GM23338 (cell line): ENCODE data around the gene CORO7.

ENCODE experiments used
- EZH2 ChIP-seq: fragments of 200-600 bp; sonication (generic); IDR thresholded peaks from one replicate; pipeline ENCODE4 v1.8.0; 2017; ENCODE audit warnings: antibody characterized with exemption, mild to moderate bottlenecking, low read depth; ENCODE audit not compliant: unreplicated experiment
- EZH2phosphoT487 ChIP-seq: fragments of 200-600 bp; sonication (generic); IDR thresholded peaks from one replicate; pipeline ENCODE4 v1.8.1; 2018; ENCODE audit warnings: antibody characterized with exemption; ENCODE audit not compliant: unreplicated experiment
- POLR2AphosphoS5 ChIP-seq: IDR thresholded peaks from 2 replicates; pipeline ENCODE4 v1.6.1; 2016; ENCODE audit warnings: antibody characterized with exemption, low read depth
- TF ChIP-seq, protein P1 (sequence below): IDR thresholded peaks from 2 replicates; pipeline ENCODE4 v1.6.1; 2016; ENCODE audit warnings: antibody characterized with exemption
- TF ChIP-seq, protein P2 (sequence below), 2 experiments: fragments of 200-600 bp in 1 of 2; sonication (generic) in 1 of 2; conservative IDR thresholded peaks; 2 replicates each; pipeline versions ENCODE4 v1.5.1 to v1.6.1; 2016 to 2017; ENCODE audit warnings: antibody characterized with exemption in 2 of 2, low read depth in 2 of 2, mild to moderate bottlenecking in 2 of 2, moderate library complexity in 1 of 2
- TF ChIP-seq, protein P3 (sequence below): IDR thresholded peaks from one replicate; pipeline ENCODE4 v1.6.1; 2018; ENCODE audit warnings: antibody characterized with exemption; ENCODE audit not compliant: unreplicated experiment

DNA sequence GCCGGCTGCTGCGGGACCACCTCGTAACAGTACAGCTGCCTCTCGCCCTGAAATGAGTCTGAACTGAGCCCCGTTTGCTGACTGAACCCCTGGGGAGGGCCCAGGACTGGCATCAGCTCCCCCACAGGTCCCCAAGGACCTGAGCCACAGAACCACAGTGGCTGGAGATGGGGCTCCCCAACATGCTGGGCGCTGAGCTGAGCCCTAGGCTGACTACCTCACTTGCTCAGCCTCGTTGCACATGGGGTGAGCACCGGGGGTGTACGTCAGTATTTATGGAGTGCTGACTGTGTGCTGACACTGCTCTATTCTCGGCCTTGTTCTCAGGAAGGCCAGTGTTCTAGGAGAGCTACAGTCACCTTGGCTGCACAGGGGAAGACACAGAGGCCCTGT is 51.4 kb downstream of the CORO7 start:
- TF ChIP-seq, protein P1, sequence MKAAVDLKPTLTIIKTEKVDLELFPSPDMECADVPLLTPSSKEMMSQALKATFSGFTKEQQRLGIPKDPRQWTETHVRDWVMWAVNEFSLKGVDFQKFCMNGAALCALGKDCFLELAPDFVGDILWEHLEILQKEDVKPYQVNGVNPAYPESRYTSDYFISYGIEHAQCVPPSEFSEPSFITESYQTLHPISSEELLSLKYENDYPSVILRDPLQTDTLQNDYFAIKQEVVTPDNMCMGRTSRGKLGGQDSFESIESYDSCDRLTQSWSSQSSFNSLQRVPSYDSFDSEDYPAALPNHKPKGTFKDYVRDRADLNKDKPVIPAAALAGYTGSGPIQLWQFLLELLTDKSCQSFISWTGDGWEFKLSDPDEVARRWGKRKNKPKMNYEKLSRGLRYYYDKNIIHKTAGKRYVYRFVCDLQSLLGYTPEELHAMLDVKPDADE, result no peak
- TF ChIP-seq, protein P2, sequence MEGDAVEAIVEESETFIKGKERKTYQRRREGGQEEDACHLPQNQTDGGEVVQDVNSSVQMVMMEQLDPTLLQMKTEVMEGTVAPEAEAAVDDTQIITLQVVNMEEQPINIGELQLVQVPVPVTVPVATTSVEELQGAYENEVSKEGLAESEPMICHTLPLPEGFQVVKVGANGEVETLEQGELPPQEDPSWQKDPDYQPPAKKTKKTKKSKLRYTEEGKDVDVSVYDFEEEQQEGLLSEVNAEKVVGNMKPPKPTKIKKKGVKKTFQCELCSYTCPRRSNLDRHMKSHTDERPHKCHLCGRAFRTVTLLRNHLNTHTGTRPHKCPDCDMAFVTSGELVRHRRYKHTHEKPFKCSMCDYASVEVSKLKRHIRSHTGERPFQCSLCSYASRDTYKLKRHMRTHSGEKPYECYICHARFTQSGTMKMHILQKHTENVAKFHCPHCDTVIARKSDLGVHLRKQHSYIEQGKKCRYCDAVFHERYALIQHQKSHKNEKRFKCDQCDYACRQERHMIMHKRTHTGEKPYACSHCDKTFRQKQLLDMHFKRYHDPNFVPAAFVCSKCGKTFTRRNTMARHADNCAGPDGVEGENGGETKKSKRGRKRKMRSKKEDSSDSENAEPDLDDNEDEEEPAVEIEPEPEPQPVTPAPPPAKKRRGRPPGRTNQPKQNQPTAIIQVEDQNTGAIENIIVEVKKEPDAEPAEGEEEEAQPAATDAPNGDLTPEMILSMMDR (conservative IDR thresholded peaks at IDR 0.05; ENCODE audit: low read depth in 2 of 2), result no peak
- TF ChIP-seq POLR2AphosphoS5 (no peak), EZH2 (no peak), EZH2phosphoT487 (no peak)
- TF ChIP-seq, protein P3, sequence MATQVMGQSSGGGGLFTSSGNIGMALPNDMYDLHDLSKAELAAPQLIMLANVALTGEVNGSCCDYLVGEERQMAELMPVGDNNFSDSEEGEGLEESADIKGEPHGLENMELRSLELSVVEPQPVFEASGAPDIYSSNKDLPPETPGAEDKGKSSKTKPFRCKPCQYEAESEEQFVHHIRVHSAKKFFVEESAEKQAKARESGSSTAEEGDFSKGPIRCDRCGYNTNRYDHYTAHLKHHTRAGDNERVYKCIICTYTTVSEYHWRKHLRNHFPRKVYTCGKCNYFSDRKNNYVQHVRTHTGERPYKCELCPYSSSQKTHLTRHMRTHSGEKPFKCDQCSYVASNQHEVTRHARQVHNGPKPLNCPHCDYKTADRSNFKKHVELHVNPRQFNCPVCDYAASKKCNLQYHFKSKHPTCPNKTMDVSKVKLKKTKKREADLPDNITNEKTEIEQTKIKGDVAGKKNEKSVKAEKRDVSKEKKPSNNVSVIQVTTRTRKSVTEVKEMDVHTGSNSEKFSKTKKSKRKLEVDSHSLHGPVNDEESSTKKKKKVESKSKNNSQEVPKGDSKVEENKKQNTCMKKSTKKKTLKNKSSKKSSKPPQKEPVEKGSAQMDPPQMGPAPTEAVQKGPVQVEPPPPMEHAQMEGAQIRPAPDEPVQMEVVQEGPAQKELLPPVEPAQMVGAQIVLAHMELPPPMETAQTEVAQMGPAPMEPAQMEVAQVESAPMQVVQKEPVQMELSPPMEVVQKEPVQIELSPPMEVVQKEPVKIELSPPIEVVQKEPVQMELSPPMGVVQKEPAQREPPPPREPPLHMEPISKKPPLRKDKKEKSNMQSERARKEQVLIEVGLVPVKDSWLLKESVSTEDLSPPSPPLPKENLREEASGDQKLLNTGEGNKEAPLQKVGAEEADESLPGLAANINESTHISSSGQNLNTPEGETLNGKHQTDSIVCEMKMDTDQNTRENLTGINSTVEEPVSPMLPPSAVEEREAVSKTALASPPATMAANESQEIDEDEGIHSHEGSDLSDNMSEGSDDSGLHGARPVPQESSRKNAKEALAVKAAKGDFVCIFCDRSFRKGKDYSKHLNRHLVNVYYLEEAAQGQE, result no peak
